GM21360 (cell line): ENCODE data around the gene SPTBN4.
"Not testable (repeated sequence)": the region's sequence is repeated elsewhere in the genome, so short reads cannot be mapped to it uniquely, and the experiment has no call there.

Experiments
- ATAC-seq: cut with Tn5 transposase; IDR thresholded peaks from one replicate; pipeline ENCODE4 v1.9.1; 2021; ENCODE audit warnings: mild to moderate bottlenecking, moderate library complexity; ENCODE audit not compliant: unreplicated experiment

Gene SPTBN4

GRCh38 chr19:40584007-40584406 lies 117.2 kb downstream of the SPTBN4 start:
- no peak for ATAC-seq

DNA sequence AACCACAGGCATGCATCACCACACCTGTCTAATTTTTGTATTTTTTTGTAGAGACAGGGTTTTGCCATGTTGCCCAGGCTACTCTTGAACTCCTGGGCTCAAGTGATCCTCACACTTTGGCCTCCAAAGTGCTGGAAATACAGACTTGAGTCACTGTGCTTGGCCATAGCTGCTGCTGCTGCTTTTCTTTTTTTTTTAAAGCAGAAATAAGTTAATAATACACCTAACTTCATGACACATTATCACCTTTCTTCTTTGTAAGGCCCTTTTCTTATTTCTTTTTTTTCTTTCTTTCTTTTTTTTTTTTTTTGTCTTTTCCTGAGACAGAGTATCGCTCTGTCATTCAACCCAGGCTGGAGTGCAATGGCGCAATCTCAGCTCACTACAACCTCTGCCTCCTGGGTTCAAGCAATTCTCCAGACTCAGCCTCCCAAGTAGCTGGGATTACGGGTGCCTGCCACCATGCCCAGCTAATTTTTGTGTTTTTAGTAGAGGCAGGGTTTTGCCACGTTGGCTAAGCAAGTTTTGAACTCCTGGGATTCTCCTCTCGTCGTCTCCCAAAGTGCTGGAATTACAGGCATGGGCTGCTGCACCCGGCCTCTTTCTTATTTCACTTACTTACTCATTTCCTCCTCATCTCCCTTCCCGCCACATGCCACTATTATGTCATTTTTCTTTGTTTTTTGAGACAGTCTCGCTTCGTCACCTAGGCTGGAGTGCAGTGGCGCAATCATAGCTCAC lies 118.6 kb downstream of the SPTBN4 start:
- no peak for ATAC-seq

- no peak for ATAC-seq
Observed at GRCh38 chr19:40585982-40586422, 119.2 kb downstream of the SPTBN4 start.

DNA sequence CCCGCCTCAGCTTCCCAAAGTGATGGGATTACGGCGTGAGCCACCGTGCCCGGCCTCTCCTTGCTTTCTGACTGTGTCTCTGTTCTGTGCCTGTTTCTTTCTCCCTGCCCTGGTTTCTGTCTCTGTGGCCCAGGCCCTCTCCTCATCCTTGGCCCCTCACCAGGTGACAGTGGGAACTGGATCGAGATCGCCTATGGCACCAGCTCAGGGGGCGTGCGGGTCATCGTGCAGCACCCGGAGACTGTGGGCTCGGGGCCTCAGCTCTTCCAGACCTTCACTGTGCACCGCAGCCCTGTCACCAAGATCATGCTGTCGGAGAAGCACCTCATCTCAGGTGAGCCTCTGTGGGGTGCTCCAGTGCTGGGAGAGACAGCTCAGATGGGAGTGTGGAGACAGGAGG lies 119.8 kb downstream of the SPTBN4 start:
- ATAC-seq: no peak

GRCh38 chr19:40588110-40588854 lies 121.5 kb downstream of the SPTBN4 start:
- no peak for ATAC-seq

DNA sequence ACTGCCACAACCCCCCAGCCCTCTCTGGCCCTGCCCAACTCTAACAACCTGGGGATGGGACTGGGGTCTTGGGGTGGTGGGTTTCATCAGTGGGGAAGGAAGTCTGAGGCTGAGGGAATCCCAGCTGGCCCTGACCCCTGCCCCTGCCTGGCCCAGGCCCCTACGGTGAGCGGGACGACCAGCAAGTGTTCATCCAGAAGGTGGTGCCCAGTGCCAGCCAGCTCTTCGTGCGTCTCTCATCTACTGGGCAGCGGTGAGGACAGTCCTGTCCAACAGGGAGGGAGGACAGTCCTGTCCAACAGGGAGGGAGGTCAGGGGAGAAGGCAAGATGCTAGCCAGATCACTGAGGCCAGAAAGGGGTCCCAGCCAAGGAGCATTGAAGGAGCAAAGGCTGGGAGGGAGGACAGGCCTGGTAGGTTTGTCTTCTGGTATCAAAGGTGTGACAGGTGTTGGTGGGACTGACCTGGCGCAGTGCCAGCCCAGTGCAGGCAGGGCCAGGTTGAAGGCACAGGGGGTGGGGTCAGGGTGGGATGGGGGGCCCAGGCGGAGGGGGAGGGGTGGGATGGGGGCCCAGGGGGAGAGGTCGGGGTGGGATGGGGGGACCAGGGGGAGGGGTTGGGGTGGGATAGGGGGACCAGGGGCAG lies 122.2 kb downstream of the SPTBN4 start:
- ATAC-seq: no peak

DNA sequence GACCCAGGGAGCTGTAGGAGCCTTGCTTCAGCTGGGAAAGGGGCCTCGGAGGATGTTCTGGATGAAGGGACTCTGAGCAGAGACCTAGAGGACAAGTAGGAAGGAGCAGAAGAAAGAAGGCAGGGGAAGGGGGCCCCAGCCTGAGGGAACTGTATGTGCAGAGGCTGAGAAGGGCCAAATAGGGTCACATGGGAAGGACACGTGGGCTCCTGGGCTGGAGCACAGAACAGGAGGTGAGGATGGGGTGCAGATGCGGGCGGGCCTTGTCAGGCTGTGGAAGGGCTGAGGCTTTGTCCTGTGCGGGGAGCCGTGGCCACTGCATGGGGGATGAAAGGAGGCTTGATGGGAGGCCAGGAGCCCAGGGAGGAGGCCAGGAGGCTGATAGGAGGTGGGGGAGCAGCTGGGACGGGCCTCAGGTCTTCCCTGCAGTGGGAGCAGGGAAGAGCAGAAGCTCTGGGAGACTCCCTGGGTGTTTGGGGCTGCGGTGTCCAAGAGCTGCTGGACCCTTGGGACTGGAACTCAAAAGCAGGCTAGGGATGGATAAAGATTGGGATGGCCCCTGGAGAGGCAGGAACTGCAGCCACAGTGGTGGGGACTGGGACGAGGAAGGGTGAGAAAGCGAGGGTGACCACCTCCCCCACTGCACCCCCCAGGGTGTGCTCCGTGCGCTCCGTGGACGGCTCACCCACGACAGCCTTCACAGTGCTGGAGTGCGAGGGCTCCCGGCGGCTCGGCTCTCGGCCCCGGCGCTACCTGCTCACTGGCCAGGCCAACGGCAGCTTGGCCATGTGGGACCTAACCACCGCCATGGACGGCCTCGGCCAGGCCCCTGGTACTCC lies 123.0 kb downstream of the SPTBN4 start:
- ATAC-seq: no peak

- no peak for ATAC-seq
Observed at GRCh38 chr19:40590464-40591265, 123.9 kb downstream of the SPTBN4 start.

DNA sequence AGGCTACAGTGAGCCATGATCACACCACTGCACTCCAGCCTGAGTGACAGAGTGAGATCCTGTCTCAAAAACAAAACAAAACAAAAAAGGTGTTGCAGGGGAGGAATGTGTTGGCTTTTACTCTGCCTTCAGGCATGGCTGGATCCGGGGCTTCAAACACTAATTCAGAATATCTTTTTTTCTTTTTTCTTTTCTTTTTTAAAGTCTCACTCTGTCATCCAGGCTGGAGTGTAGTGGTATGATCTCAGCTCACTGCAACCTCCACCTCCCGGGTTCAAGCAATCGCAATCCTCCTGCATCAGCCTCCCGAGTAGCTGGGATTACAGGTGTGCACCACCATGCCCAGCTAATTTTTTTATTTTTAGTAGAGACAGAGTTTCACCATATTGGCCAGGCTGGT lies 124.9 kb downstream of the SPTBN4 start:
- ATAC-seq: not testable (repeated sequence)

- no peak for ATAC-seq
Observed at GRCh38 chr19:40592170-40592569, 125.4 kb downstream of the SPTBN4 start.

DNA sequence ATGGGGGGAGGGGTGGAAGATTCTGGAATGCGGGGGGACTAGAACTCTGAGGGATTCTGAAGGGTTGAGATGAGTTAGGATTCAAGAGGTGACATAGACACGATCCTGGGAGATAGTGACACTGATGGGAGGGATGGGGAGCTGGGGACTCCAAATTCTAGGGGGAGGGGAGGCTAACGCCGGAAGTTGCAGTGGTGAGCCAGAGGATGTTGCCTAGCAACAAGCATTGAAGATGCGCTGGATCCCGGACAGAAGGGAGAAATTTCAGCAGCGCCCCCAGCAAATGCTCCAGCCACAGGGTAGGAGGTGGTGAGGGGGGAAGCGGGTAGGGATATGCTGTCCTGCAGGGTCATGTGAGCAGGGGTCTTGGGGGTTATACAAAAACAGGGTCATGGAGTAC lies 127.5 kb downstream of the SPTBN4 start:
- ATAC-seq: no peak

DNA sequence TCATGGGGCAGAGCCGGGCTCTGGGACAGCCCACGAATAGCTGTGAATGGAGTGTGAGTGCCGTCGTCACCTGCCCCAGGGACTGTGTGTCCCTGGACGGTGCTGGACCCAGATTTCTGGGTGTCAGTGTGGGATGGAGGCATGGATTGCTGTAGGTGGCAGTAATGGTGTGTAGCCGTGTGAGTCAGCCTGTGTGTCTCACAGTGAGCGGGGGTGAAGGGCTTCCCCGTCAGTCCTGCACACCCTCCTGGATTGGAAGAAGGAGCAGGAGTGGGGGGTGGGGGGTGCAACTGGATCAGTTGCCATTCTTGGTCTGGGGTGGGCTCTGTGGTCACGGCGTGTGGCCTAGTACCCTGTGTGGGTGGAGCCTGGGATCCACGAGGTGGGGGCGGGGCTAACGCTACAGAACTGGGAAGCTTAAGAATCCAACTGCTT lies 127.9 kb downstream of the SPTBN4 start:
- ATAC-seq: no peak

- ATAC-seq: no peak
Observed at GRCh38 chr19:40596608-40597328, 130.0 kb downstream of the SPTBN4 start.

- no peak for ATAC-seq
Observed at GRCh38 chr19:40597329-40597838, 130.6 kb downstream of the SPTBN4 start.

- no peak for ATAC-seq
Observed at GRCh38 chr19:40598121-40598917, 131.5 kb downstream of the SPTBN4 start.

DNA sequence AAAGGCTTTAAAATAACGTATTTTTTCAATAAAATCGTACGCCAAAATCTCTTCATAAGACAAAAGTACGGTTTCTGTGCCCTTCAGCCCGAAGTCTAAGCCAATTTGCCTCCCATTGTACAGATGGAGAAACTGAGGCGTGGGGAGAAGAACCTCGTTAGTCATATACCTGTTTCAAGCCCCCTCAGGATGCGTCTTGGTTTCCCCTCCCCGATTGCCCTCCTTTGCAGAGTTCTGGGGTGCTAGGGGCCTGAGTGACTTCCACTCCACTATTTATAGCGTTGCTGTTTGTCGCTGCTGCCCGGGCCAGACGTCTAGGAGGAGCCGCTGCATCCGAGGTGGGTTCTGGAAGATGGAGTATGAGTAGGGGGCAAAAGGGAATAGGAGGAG lies 132.1 kb downstream of the SPTBN4 start:
- ATAC-seq: no peak

DNA sequence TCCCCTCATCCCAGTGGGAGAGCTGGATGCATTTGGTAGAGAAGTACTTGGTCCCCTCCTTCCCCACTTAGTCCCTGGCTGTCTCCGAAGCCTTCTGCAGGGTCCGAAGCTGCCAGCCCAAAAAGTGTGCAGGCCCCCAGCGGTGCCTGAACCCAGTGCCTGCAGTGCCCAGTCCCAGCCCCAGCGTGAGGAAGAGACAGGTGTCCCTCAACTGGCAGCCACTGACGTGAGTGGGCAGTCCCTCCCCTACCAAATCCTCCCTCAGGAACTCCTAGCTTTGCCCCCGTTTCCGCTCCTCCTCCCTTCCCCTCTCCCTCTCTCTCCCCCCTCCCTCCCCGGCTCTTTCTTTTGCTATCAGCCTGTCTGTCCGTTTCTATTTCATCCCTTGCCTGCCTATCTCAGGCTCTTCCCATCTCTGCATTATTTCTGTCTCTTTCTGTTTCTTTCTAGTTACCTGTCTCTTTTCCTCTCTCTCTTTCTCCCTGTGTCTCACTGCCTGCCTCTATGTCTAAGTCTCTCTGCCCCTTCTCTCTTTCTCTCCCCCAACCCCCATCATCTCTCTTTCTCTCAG lies 132.6 kb downstream of the SPTBN4 start:
- no peak for ATAC-seq

DNA sequence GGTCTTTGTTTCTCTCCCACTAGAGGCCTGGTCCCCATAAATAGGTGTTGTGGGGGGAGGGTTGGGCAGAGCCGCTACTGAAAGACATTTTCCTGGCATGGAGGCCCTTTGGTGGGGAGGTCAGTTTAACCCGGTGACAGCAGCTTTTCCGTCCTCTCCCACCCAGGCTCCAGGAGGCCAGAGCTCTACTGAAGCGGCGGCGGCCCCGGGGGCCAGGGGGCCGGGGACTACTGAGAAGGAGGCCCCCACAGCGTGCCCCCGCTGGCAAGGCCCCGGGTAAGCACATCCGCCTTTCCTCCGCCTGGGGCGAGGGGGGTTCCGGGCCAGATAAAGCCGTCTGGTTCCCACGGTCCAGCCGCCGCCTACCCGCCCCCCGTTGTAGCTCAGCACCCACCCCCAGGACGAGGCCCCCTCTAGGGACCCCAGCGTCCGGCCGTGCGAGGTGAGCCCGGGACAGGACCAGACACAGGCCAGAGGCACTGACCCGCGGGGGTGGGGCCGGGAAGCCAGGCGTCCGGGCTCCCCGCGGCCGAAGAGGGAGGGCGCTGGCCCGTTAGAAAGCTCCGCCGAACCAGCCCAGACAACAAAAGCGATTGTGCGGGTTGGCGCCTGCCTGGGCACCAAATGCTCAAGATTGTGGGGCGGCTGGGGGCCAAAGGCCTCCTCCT lies 133.2 kb downstream of the SPTBN4 start:
- ATAC-seq: no peak
